Caki2 (cell line): ENCODE data around the gene ACP1. TPM values are rescaled to one million over a fixed set of nuclear protein-coding genes. Genes with fewer than 3 reads are reported as not detected.

ENCODE experiments used
- DNase-seq: peaks from one replicate; pipeline ENCODE4 v3.0.0-alpha.2; 2015; ENCODE audit warnings: low read depth
- in situ Hi-C: cut with HindIII; loops from 2 replicates; pipeline ENCODE4 v1.10.0; 2016; ENCODE audit warnings: low sequenced_read_pairs, low pct_unique_long_range_greater_than_20kb, mixed read lengths
- total RNA-seq: library from RNA; depleted of rRNA; stranded (reverse); fragments of >200 nt; shearing (Covaris generic); gene quantifications from 2 replicates; pipeline ENCODE4 v1.2.3, GENCODE V29; 2014; ENCODE audit warnings: low replicate concordance

ACP1 gene
- total RNA-seq, 1 experiment from 2014 or later, result 216 TPM

DNA sequence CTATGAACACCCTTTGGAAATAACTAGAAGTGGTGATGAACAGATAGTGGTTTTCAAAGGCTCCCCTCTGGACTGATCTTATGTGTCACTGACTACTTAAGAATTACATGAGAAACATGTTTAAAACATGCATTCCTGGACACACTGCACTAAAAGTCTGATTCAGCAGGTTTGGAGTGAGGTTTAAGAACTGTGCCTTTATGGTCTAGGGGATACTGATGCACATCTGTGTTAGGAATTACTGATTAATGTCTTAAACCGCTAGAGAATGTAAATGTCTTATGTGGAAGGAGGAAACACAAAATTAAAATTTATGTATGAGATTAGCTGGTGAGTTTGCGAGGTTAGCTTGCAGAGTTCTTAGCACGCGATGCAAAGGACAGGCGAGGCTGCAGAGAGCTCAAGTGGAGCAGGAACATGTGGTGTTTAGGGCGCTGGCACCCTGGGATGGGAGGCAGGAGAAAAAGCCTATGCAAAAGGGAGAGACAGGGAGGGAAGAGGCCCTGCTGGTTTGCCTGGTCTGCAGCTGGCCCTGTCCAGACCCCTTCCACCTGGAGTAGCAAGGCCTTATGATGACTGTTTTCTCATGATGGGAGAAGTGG lies 12.6 kb upstream of the ACP1 start:
- in situ Hi-C loops, result no loop called here

DNA sequence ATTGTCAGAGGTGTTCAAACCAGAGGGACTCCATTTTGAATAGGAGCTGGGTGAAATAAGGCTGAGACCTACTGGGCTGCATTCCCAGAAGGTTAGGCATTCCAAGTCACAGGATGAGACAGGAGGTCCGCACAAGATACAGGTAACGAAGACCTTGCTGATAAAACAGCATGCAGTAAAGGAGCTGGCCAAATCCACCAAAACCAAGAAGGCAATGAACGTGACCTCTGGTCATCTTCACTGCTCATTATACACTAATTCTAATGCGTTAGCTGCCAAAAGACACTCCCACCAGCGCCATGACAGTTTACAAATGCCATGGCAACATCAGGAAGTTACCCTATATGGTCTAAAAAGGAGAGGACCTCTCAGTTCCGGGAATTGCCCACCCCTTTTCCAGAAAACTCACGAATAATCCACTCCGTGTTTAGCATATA lies 11.5 kb upstream of the ACP1 start:
- in situ Hi-C loops, result no loop called here
- no peak for DNase-seq

More for the DNA sequence above, 12.6 kb upstream of the ACP1 start:
- DNase-seq, result no peak

DNA sequence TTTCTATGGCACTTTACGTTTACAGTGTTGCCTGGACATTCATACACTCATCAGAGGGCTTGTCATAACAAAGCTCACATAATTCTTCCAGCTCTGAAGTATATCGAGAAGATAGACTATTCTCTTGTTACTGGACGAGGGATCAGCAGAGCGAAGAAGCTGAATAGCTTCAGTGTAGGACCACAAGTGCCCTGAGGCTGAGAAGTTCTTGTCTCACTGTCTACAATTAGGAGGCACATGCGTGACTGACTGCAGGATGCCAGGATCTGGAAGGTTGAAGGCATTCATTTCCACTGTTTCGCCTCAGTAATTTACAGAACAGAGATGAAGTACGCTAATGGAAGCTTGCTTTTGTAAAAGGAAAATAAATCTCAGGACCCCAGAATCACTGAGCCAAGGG lies 10.5 kb upstream of the ACP1 start:
- peak; percentile 59 for DNase-seq
- in situ Hi-C loops, result no loop called here

DNA sequence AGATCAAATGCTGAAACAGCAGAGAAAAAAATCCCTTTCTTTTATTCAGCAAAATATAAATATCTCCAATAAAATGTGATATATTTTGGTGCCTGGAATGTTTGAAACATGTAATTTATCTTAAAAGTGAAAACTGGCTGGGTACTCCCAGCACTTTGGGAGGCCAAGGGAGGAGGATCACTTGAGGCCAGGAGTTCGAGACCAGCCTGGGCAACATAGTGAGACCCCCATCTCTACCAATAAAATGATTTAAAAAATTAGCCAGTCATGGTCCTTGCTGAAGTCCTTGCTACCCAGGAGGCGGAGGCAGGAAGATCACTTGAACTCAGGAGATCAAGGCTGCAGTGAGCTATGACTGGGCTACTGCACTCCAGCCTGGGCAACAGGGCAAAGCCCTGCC lies 9.6 kb upstream of the ACP1 start:
- no peak for DNase-seq
- in situ Hi-C loops, result no loop called here

DNA sequence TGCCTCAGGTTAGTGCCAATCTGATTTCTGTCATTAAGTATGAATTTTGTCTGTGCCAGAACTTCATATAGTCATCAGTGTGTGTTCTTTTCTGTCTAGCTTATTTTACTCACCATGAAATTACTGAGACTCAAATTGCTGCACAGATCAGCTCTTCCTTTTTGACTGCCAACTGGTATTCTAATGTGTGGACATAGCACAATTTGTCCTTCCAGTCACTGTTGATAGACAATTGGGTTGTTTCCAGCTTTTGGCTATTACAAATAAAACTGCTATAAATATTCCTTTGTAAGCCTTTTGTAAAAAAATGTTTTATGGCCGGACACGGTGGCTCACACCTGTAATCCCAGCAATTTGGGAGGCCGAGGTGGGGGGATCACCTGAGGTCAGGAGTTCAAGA lies 8.7 kb upstream of the ACP1 start:
- in situ Hi-C loops, result no loop called here
- no peak for DNase-seq

DNA sequence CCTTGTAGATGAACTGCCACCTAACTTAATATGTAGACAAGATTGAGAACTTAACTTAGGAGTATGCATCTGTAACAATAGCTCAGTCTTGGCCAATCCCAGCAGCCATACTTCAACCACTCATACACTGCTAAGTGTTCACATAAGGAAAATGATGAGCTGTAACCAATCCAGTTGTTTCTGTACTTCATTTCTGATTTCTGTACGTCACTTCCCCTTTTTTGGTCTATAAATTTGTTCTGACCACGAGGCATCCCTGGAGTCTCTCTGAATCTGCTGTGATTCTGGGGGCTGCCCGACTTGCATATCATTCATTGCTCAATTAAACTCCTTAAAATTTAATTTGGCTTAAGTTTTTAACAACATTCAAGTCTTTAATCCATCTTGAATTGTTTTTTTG lies 7.3 kb upstream of the ACP1 start:
- in situ Hi-C loops, result no loop called here
- no peak for DNase-seq

DNA sequence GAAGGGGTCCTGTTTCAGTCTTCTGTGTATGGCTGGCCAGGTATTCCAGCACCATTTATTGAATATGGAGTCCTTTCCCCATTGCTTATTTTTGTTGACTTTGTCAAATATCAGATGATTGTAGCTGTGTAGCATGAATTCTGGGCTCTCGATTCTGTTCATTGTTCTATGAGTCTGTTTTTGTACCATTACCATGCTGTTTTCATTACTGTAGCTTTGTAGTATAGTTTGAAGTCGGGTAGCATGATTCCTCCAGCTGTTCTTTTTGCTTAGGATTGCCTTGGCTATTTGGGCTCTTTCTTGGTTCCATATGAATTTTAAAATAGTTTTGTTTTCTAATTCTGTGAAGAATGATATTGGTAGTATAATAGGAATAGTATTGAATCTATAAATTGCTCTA lies 6.9 kb upstream of the ACP1 start:
- in situ Hi-C loops, result no loop called here
- no peak for DNase-seq

DNA sequence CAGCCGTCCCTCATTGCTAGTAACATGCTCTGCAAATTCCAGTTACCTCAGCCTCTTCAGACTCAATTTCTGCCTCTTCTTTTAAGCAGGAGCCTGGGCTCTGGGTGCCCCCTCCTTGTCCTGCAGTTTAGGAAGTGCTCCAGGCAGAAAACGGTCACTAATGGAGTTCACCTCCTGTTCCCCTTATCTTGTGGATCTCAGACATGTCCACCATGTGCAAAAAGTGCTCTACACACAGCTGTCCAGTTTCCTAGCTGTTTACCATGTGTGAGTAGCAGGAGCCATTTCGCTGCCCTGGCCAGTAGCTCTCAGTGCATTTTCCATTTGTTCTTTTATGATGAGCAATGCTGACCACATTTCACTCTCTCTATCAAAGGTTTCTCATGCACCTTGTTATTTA lies 5.8 kb upstream of the ACP1 start:
- DNase-seq, result no peak
- in situ Hi-C loops, result no loop called here

DNA sequence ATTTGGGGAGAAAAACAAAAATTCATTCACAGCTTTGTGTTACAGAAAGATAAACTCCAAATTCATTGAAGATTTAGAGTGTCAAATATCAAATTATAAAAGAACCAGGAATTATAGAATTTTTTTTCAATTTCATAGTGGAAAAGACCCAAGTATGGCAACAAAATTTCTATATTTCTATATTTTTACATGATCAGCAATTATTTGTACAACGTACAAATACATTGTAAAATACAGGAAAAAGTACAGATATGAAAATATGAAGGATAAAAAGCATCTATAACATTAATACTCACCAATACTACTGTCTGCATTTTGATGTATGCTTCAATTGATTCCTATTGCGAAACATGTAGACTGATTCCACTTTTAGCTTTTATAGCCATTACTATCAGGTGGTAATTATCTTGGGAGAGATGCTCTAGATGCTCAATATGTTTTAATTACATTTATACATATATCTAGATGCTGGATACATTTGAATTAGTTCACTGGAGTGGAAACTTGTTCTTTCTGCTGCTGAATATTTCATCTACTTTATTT lies 4.9 kb upstream of the ACP1 start:
- in situ Hi-C loops, result no loop called here
- no peak for DNase-seq

DNA sequence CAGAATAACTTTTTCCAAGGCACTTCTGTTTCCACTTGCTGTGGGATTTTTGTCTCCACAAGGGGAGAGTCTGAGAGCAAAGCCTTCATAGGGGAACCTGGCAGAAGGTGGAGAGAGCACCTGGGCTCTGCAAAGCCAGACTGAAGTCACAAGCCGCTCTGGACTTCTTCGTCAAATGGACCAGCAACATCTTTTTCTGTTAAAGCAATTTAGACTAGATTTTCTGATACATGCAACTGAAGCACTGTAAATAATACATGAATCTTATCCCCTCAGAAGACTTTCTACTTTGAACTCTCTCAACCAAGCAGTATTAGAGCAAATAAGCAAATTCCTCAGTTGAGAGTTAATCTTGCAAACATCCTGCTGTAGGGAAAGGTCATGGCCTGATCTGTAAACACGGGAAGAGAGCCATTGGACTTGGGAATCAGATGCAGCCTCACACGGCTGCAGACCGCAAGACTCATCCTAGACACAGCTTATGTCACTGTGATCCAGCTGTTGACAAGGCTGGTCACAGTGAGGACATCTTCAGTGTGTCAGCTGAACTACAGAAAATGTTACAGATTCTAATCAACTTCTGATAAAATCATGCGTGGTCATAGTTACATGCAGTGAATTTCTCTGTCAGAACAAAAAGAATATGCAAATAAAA lies 4.1 kb upstream of the ACP1 start:
- DNase-seq, result no peak
- in situ Hi-C loops, result no loop called here

DNA sequence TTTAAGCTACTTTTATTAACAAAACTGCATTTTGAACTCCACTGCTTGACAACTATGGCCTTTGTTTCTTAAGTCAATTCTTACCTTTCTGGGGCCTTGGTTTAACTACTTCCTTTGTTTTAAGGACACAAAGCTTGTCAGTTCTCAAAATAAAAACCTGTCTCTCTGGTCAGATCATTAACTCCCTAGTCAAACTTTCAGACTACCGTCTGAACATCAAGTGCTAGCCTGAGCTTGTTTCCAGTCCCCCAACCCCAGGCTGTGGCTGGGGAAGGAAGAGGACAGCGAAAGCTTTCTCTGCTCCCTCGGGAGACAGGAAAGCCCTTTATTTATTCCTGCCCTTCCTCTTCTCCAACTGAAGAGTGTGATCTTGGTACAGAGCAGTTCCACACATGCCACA lies 2.6 kb upstream of the ACP1 start:
- DNase-seq, result no peak
- in situ Hi-C loops, result no loop called here

DNA sequence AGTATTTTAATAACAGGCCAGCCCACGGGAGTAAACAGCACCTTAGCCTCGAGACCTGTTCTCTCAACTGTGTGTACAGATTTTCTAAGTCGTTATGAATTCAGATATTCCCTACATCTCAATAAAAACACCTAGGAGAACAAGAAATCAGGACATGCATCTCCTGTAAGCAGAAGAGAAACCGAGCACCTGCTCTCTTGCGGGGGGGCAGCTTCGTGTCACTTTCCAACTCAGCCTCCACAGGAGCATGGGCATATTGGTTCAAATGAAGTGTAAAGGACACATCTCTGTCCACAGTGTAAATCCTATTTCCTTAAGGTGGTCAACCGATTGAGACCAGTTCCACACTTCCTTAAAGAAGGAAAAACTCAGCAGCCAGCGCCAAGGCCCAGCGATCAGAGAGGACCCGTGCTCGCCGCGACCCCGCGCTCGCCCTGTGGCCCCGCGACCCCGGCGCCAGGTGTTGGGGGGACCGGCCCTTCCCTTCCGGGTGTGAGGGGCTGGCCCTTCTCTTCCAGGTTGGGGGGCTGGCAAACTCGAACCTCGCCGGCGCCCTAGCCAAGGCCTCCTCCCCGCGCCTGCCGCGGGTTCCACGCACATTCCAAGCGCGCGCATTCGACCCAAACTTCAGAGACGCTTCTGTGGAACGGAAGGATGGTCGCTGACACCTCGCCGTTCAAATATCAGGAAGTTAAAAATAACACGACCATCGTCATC lies 1.6 kb upstream of the ACP1 start:
- in situ Hi-C loops, result no loop called here
- DNase-seq, result no peak

DNA sequence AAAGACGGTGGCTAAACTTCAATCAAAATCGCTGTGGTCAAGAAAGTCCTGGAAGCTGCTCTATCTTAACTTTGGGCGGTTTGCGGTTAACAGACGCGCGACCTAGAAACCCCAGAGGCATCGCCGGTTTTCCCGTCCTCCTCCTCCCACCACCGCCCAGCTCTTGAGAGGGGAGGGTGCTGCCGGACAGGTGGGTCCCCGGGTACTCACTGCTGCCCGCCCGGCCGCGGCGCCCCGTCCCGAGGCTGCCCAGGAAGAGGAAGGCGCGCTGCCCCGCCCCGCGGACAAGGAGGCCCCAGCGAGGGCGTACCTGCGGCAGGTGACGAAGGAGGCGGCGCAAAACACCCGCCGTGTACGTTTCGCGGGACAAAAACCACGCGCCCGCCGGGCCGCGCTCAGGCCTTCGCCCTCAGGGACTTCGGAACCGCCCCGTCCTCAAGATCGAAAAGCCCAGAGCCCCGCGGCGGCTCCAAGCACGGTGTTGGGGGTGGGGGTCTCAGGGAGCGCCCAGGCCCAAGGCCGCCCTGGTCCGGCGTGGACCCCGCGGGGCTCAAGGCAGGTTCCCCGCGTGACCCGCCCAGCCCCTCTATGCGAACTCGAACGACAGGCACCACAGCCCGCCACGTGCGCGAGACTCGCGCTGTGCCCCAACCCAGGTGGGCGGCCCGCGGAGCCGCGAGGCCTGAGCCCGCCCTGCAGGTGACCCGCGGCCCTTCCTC lies 814 bp upstream of the ACP1 start, which contains the start of gene SH3YL1:
Gene SH3YL1, minus strand, starts transcription at position 259 of the 719 bp plus-strand sequence. Its CDS starts 48 bp downstream, at position 211.
- in situ Hi-C loops, result no loop called here
- peak; percentile 19 for DNase-seq

DNA sequence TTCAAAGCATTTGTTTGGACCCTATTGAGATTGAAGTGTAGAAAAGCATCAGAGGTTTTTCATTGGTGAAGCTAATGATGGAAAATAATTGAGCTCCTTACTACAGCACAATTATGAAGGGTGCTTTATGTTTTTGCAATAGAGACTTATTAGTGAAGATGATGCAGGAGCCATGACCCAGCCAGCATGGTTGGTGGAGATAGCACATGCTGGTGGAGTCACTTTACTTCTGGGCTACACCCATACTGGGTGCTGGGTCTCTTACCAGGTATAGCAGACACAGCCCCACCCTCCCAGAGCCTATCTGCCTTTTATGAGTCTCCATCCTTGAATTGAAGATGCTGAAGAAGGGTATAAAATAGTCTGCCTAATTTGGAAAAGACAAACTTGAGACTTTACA lies 3.6 kb downstream of the ACP1 start:
- DNase-seq, result no peak
- in situ Hi-C loops, result no loop called here

DNA sequence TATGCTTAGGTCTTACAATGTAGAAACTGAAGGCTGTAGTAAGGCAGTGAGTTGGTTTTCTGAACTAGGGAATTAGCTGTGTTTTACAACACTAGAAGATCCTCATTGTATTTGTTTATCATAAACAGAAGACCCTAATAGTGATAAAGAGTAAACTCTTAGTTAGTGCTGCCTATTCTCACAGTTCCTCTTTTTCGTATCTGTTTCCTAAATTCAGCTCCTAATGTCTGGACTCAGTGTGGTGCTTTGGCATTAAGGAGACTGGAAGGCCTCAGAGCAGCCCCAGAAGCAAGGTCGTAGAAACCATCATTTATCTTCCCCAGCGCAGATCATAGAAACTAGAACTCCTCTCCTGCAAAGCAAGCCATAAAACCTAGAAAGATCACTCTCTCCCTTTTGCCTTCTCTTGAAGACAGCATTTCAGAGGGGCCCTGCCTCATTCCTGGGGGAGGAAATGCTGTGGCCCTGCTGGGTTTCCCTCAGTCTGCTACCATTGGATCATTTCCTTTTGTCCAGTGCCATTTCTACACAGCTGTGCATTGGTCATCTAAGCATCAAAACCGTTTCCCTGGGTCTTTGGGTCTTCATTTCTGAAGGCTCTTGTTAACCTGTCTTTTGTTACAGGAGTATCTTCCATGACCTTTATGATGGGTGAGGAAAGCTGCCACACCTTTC lies 4.7 kb downstream of the ACP1 start:
- in situ Hi-C loops, result no loop called here
- no peak for DNase-seq

DNA sequence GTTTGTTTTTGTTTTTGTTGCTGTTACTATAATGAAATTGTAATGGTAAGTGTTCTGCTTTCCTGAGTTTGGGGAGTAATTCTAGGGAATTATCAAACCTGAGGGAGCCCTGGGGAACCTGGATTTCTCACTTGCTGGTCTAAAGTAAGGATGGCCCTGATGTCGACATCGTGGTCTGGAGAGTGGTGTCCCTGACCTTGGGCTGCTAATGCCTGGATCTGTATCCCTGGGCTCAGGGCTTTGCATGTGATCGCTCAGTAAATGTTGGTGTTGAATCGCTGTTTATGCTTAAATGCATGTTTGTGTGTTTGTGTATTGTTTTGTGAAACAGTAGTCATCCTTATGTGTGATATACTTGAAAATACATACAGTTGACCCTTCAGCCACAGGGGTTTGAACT lies 6.1 kb downstream of the ACP1 start:
- in situ Hi-C loops, result no loop called here
- DNase-seq, result no peak

DNA sequence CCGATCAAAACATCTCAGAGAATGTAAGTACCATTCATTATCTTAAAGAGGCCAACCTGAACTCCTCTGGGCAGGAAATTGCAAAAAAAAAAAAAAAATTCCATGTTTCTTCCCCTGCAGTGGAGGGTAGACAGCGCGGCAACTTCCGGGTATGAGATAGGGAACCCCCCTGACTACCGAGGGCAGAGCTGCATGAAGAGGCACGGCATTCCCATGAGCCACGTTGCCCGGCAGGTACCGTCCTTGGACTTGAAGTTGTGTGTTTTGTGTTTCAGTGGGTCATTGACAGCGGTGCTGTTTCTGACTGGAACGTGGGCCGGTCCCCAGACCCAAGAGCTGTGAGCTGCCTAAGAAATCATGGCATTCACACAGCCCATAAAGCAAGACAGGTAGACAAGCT lies 7.2 kb downstream of the ACP1 start:
- in situ Hi-C loops, result no loop called here
- no peak for DNase-seq

DNA sequence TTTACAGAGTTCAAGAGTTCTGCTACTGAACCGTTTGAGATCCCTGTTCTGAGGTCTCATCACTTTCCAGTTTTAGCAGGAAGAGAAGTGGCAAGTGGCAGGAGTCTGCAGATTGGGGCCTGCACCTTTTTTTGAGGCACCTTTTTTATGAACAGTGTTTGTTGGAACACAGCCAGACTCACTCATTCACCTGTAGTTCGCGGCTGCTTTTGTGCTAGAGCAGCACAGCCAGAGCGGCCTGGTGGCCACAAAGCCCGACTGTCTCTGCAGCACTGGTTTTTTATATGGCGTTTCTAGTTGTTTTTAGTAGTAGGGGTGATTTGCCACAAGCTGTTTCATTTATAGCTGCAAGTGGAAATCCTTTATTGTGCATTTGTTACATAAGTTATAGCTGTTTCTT lies 8.6 kb downstream of the ACP1 start:
- in situ Hi-C loops, result no loop called here

More for the DNA sequence above, 8.6 kb downstream of the ACP1 start:
- DNase-seq, result no peak
